NCI-H82 treated with DMSO at 0.1 percent for 48 hours (cell line): Measurements from ENCODE around the gene SFT2D3.

Source experiments
- DNase-seq: peaks from one replicate; lab custom pipeline; 2025; ENCODE audit not compliant: unreplicated experiment; lab: John Stamatoyannopoulos, UW

The SFT2D3 gene

DNA sequence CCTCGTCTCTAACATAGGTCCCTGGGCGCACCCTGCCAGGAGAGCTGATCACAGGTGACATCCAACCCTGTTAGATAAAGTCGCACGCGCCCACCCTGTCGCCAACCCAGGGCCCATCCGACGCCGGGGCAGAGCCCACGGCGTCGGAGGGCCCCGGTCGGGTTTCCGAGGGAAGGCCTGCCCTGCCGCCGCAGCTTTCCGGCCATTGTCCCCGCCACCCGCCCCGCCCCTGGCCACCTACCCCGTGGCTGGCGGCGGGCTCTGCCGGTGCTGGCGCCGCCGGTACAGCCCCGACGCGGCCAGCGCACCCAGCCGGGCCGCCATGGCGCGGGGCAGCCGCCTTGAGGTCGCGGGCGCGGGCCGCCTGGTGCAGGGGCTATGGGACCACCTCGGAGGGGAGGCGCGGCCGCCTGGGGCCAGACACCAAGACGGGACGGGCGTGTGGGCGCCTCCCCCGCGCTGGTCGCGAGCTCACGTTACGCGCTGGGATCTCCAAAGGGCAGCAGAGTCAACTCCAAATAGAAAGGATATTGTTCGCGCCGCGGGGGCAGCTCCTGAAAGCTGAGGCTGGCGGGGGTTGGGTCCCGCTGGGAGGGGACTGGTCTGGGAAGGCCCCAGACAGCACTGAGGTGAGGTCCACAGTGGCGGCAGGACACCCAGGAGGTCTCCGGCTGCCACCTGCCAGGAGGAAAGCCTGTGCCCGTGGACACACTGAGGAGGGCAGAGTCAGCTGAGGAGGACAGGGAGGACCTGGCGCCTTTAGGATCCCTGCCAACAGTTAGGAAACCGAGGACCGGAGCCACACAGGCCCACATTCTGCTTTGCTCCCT, 37.0 kb upstream of the SFT2D3 start:
- DNase-seq = no peak

DNA sequence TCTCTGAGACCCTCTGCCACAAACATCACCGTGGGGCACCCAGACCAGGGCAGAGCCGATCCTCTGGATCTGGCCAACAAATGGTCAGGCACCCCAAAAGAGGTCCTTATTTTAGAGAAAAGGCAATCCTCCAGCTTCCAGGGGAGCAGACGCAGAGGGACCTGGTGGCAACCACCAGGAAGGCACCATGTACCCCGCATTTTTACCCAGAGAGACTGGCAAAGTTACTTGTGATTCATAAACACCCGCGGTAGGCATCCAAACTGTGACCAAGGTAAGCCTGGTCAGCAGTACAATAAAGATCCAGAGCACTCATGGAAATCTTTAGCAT, 36.4 kb upstream of the SFT2D3 start:
- DNase-seq = no peak

DNA sequence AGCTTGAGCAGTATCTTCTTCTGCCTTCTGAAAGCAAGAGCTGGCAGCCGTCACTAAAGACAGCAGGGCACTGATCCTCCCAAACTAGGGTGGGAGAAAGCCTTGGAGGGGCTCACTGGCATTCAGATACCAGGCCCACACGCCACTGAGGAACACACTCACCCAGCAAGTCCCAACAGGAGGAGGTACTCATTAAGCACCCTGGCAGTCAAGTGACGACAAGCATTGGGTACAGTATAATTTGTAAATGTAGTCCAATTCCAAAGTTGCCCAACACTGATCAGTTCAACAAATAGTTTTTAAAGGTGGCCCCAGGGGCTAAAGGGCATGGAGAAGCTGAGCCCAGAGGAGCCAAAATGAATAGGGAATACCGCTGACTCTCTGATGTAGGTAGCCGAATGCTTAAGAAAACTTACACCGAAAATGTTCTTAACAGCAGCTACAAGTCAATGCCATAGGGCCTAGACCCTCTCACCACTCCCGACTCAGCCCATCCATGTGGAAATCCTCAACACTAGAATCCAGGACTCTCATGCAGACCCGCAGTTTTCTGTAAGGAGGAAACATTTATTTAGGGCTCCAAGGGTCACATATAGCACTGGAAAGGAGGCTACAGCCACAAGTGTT, 35.9 kb upstream of the SFT2D3 start:
- no peak for DNase-seq

DNA sequence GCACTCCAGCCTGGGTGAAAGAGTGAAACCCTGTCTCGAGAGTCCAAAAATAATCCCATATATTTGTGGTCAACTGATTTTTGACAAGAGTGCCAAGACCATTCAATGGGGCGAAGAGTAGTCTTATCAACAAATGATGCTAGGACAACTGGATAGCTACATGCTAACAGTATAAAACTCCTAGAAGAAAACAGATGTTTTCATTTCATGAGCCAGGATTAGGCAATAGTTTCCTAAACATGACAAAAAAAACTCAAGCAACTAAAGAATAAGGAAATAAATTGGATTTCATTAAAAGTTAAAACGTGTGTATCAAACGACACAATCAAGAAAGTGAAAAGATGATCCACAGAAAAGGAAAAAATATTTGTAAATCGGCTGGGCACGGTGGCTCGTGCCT, 32.2 kb upstream of the SFT2D3 start:
- DNase-seq = no peak

DNA sequence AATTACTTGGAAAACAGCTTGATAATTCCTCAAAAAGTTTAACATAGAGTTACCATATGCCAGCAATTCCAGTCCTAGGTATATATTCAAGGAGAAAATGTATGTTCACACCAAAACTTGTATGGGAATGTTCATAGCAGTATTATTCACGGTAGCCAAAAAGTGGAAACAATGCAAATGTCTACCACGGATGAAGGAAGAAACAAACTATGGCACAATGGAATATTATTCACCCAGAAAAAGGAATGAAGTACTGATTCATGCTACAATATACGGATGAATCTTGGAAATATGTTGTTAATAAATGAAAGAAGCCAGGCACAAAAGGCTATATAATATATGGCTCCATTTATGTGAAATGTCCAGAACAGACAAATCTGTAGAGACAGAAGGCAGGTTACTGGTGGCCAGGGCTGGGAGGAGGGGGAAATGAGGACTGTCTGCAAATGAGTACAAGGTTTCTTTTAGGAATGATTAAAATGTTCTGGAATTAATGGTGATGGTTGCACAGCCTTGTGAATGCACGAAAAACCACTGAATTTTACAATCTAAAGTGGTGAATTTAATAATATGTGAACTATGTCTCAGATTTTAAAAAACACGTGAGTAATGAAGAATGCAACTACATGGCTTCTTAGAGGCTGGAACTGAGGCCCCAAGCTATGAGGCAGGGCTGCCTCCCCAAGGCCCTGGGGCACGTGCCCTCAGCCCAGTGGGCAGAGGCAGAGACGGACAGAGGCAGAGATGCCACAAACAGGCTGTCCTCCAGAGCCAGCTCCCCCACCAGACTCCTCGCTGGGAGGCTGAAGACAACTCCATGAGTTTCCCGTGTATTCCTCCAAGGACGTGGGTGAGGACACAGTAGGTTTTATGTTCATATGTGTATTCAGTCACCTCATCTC, 31.0 kb upstream of the SFT2D3 start:
- DNase-seq = no peak

DNA sequence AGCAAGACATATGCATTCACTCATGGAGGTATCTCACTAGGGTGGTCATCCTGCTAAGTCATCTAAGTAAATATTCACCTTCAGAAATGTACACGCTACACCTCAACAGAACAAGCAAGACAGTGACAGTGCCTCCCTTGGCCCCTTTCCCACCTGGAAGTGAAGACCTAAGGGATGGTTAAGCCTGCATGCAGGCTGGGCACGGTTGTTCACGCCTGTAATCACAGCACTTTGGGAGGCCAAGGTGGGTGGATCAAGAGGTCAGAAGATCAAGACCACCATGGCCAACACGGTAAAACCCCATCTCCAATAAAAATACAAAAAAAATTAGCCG, 30.4 kb upstream of the SFT2D3 start:
- DNase-seq = no peak

DNA sequence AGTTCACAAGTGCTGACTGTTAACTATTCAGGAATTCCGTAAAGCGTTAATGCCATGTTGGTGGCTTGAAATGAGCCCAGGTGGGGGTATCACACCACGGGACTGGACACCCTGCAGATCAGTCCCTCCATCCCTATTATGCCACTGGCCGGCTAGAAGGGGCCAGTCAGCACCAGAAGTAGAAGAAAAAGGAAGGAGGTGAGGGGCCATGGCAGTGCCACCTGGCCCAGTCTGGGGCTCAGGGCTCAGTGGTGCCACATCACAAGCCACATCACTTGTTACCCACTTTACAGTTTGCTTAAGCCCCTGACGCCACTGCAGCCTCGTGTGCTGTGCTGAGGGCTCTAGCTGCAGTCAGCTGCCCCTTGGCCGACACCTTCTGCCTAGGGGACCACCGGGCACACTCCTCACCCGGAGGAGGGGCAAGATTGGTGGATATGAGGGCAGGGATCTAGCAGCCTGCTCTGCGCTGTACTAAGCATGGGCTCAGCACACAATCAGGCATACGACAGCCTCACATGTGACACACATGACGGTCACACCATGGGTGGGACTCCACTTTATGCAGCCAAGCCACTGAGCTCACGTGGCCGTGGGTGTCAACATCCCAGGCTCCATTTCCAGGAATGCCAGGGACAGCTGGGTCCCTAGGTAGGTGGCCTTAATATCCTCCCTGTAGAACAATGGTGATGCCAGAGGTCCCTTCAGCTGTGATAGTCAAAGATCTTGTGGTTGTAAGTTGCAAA, 29.6 kb upstream of the SFT2D3 start:
- no peak for DNase-seq

DNA sequence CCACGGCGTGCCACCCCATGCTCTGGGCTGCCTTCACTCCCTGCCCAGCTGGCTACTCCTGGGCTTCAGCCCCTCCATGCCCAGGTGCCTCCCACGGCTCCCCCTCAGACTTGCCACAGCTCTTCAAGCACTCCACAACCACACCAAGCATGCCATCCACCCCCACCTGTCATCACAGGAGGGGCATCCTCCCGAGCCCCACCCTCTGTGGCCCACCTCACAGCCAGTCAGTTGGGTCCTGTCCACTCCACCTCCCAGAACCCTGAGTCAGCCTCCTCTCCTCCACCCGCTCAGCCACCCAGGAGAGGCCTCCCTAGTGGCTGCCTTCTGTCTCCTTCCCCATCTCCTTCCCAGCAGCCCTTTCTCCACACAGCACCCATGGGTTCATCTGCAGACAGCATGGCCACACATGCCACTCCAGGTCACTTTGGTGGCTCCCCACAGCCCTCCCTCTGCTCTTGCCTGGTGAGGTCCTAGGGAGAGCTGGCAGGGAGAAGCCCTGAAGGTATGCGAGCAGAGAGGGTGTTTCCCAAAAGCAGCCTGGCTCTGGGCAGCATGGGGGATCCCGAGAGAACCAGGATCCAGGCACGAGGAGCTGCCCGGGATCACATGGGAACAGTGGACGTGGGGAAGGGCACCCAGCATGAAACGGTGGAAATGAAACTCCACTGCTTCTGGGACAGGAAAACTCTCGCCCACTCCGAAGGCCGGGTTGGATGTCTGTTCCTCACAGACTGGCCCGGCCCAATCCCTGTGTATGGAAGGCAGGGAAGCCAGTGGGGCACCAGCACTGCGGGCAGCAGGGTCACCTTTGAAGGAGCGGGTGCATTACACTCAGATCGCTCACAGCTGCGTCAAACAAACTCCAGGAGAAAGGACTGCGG, 28.7 kb upstream of the SFT2D3 start:
- no peak for DNase-seq

DNA sequence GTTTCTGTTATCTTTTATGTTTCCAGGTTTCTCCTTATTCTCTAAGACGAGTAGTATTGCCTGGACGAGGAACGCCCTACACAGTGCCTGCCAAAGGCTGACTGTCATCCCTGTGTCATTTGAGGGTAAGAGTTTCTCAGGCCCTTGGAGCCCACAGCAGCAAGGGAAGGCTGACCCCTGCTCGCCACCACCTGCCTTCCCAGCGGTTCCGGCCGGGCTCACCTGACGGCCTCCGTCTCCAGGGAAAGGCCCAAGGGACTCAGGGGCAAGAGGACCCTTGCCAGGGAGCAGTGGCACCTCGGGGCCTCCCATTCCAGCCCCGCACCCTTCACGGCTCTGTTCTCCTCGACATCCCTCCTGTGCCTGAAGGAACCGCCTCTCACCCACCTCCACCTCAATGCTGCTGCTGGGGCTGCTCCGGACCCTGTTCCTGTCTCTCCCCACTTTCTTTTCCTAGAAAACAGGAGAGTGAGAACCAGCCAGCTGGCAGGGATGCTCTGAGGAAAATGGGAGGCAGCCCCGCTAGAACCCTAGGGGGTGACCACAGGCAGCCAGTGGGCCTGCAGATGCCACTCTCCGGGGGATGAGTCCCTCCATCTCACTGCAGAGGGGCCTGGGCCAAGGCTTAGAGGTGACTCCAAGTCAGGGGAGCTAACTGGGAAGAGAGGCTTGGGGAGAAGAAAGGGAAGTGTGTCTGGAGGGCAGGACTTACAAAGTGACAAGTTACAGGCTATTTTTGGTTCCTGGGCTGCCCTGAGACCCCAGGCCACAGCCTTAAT, 27.8 kb upstream of the SFT2D3 start:
- no peak for DNase-seq

DNA sequence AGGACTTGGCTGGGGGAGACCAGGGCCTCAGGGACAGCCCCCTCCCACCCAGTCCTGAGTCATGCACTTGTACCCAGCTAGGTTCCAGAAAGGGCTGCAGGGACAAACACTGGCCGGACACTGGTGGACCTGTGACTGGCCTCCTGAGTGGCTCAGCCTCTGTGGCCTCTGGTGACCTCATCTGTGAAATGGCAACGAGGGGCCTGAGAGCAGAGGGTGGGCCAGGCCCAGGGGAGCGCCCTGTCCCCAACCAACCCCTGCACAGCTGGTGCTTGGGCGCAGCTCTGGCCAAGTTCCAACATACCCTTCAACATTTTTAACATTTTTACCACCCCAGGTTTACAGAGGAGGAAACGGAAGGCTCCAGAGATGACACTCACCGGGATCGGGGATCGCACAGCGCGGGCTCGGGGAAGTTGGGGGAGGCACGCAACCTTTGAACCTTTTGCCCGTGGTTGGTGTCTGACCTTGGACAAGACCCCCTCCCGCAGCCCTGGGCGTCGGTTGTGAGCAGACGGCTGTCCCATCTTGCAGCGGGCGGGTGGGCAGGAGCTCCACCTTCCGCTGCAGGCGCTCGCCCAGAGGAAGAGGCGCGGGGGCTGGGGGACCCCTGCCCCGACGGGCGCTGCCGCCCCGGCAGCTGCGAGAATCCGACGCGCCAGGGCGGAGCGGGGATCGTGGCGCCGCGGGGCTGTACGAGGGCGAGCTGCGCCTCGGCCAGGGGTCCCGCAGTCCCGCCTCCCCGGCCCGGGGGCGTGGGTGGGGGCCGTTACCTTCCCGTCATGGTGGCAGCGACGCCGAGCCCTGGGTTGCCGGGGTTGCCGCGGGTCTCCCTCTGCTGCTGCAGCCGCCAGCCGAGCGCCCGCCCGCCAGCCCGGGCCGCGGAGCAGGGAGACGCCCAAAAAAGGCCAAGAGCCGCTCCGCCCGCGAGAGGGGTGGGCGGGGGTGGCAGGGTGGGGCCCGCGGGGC, 26.8 kb upstream of the SFT2D3 start:
- no peak for DNase-seq

DNA sequence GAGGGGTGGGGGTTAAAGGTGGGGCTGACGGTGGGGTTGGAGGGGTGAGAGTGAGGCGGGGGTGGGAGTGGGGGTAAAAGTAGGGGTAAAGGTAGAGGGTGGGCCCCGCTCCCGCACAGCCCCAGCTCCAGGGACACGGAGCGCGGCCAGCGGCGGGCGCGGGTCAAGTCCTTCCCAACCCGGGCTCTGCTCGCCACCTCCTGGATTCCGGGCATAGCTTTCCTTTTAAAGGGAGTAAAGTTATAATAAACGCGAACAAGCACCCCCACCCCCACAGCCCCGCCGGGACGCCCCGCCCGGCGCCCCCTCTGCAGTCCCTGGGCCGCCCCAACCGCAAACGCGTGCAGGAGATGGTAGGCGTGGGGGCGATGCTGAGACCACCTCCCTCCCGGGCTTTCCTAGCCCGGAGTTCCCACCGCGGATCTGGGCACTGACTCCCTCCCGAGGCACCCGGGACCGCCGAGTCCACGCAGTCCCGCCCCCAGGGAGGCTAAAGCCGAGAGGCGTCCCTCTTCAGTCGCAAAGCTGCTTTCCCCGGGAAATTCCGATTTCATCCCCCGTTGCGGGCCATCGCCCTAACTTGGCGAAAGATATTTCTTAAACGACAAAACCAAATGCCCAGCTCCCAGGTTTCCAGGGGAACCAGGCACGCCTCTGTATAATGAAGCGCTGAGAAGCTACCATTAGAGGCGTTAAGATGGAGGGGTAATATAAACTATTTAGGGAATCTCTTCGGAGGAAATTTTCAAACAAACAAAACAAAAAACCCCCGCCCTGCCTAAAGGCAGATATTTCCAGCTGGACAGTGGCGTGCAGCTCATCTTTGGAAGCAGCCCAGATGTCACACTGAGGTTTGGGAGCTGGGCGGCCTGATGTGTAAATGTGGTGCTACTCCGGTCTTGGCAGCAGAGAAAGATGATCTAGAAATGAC, 25.7 kb upstream of the SFT2D3 start, which contains the start of gene LIMS2:
LIMS2 (minus strand) TSS at position 200 of the 931 bp plus-strand sequence. CDS start 506 bp downstream, outside the sequence.
- DNase-seq = no peak

DNA sequence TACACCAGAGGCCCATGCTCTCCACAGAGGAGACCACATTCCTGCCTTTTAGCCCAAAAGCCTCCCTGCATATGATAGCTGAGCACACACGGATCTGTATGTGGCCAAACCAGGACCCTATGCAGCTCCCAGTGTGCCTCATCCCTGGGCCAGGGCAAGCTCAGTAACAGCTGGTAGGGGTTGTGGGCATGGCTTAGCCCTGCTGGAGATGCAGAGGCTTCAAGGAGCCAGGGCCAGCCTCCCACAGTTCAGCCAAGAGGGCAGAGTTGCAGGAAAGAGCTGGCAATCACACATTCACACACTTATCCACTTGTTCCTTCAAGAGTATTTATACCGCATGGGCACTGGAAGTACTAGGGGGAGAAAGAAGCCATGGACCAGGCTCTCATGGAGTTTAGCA, 24.4 kb upstream of the SFT2D3 start:
- DNase-seq = no peak

DNA sequence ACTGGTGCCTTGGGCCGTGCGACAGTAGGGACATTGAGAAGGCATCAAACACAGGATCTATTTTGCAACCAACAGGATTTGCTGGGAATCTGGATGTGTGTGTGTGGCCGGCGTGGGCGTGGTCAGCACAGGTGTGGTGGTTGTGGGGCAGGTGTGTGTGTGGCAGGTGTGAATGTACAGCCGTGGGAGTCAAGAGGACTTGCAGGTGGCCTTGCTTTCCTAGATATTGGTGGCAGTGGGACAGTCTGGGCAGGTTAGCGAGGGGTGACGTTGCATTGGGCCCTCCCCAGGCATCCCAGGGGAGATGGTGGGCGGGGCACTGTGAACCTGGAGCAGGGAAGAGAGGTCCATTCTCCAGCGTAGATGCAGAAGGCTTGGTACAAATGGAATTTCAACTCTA, 22.8 kb upstream of the SFT2D3 start:
- DNase-seq = no peak

DNA sequence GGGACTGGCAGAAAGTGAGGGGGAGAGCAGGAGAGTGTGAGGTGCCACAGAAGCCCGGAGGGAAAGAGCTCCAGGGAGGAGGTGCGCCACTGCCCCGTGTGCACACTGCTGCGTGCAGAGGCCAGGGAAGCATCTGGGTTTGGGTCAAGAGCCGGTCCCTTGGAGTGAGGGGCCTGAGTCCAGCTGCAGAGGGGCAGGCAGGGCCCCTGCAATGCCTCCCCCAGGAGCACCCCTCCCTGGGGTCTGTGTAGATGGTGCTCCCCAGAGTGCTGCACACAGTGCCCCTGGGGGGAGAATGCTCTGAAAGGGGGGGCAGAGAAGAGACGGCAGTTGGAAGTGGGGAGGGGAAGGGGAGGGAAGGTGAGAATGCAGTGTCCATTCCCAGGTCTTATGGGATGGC, 22.3 kb upstream of the SFT2D3 start:
- DNase-seq = no peak

DNA sequence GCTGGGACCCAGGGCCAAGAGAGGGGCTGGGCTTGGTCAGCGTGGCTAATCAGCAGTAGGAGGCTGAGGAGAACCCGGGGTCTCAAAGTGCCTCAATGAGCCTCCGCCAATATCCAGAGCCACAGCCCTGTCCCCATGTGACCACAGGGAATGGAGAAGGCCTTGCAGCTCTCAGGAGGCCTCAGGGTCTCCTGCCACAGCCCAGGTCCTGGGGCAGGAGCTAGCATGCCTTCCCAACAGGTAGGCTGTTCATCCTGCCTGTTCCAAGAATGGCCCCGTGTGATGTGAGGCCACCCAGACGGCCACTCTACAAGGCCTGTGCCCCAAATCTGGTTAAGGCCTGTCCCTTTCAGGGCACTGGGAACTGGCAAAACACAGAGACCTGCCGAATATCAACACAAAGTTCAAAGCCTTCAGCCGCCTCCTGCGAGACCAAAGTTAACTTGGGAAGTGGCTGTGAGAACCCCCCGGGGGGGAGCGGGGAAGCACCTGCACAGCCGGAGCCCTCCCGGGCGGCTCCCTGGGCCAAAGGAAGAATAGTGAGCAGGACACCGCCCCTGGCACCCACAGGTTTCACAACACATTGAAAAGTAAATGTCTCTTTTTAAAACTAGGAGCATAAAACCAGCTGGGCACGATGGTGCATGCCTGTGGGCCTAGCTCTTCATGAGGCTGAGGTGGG, 21.5 kb upstream of the SFT2D3 start:
- DNase-seq = no peak

DNA sequence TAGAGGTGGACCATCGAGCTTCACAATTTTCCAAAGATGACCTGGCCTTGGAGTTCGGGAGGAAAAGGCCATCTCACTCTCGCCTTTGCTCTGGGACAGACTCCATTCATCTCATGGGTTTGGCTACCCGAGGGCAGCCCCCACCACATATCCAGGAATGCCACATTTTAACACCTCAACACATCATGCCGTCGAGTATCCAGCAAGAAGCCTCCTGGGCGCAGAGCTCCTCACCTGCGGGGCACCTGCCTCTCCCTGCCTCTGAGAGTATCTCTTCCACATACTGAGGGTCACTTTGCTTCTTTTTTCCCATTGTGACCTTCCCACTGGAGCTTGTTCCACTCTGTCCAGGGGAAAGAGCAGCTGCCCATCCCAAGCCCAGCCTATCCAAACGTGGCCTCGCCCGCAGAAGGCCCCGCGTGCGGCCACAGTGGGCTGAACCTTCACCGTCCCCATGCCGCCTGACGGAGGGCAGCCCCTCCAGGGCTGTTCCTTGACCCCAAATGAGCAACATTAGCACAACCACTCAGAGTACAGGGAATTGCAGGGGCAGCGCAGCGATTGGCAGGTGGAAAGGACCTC, 20.5 kb upstream of the SFT2D3 start:
- DNase-seq = no peak
